PFSK-1 (cell line): ENCODE data around the gene OVCA2.

Experiments used
- FOXP2 ChIP-seq: optimal IDR thresholded peaks from 2 replicates; pipeline ENCODE3; 2011; ENCODE audit warnings: borderline replicate concordance, control low read depth, inconsistent platforms; ENCODE audit not compliant: insufficient read depth; ENCODE audit errors: extremely low read length, extremely low read depth
- POLR2AphosphoS5 ChIP-seq: IDR thresholded peaks from 2 replicates; pipeline ENCODE4 v1.6.1; 2012; ENCODE audit warnings: low read depth, mild to moderate bottlenecking, control low read depth, low read length, moderate library complexity
- SIN3A ChIP-seq: IDR thresholded peaks from 2 replicates; pipeline ENCODE4 v1.6.1; 2012; ENCODE audit warnings: mild to moderate bottlenecking, low read length, moderate library complexity, borderline replicate concordance; ENCODE audit not compliant: insufficient read depth
- TAF1 ChIP-seq: IDR thresholded peaks from 2 replicates; pipeline ENCODE4 v1.6.1; 2012; ENCODE audit warnings: low read length, control low read depth, borderline replicate concordance; ENCODE audit not compliant: insufficient read depth
- TF ChIP-seq, protein P1 (sequence below), 2 experiments: IDR thresholded peaks; 2 replicates each; pipeline versions ENCODE4 v1.6.1 to v1.8.0; 2011 to 2012; ENCODE audit warnings: low read depth in 2 of 2, low read length in 2 of 2, control low read depth in 1 of 2, inconsistent platforms in 1 of 2, mild to moderate bottlenecking in 1 of 2, moderate library complexity in 1 of 2; ENCODE audit not compliant: insufficient read depth in 1 of 2

Gene OVCA2

DNA sequence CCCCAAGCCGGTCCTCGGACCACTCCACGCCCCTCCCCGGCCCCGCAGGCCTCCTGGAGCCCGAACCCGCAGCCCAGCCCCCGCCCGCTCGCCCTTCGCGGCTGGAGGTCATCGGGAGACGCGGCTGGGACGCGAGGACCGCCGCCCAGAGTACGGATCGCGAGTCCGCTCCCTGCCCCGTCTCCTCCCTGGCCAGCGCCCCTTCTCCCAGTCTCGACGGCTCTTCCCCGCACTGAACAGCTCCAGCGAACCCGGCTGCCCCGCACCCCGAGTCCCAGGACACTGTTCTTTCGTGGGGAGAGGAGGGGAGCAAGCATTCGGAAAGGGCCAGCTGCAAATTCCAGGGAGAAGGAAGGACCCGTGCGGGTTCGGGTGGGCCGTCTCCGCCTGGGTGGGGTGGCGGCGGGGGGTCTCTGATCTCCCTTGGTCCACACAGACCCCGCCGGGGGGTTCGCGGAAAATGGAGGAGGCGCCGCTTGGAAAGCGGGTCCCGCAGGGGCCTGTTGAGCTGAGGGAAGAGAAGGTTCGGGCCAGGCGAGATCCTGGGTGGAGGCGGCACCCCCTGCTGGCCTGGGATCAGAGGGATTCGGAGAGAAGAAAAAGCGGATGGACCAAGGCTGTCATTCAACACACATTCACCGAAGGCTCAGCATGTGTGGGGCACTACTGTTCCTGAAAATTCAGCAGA is 16.1 kb upstream of the OVCA2 start:
- TF ChIP-seq, protein P1, sequence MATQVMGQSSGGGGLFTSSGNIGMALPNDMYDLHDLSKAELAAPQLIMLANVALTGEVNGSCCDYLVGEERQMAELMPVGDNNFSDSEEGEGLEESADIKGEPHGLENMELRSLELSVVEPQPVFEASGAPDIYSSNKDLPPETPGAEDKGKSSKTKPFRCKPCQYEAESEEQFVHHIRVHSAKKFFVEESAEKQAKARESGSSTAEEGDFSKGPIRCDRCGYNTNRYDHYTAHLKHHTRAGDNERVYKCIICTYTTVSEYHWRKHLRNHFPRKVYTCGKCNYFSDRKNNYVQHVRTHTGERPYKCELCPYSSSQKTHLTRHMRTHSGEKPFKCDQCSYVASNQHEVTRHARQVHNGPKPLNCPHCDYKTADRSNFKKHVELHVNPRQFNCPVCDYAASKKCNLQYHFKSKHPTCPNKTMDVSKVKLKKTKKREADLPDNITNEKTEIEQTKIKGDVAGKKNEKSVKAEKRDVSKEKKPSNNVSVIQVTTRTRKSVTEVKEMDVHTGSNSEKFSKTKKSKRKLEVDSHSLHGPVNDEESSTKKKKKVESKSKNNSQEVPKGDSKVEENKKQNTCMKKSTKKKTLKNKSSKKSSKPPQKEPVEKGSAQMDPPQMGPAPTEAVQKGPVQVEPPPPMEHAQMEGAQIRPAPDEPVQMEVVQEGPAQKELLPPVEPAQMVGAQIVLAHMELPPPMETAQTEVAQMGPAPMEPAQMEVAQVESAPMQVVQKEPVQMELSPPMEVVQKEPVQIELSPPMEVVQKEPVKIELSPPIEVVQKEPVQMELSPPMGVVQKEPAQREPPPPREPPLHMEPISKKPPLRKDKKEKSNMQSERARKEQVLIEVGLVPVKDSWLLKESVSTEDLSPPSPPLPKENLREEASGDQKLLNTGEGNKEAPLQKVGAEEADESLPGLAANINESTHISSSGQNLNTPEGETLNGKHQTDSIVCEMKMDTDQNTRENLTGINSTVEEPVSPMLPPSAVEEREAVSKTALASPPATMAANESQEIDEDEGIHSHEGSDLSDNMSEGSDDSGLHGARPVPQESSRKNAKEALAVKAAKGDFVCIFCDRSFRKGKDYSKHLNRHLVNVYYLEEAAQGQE (IDR thresholded peaks at IDR 0.05; ENCODE audit: insufficient read depth in 1 of 2, low read depth in 2 of 2, low read length in 2 of 2): no peak
- TF ChIP-seq POLR2AphosphoS5: no peak
- TF ChIP-seq TAF1: no peak
- no peak for TF ChIP-seq SIN3A
- TF ChIP-seq FOXP2: no peak

DNA sequence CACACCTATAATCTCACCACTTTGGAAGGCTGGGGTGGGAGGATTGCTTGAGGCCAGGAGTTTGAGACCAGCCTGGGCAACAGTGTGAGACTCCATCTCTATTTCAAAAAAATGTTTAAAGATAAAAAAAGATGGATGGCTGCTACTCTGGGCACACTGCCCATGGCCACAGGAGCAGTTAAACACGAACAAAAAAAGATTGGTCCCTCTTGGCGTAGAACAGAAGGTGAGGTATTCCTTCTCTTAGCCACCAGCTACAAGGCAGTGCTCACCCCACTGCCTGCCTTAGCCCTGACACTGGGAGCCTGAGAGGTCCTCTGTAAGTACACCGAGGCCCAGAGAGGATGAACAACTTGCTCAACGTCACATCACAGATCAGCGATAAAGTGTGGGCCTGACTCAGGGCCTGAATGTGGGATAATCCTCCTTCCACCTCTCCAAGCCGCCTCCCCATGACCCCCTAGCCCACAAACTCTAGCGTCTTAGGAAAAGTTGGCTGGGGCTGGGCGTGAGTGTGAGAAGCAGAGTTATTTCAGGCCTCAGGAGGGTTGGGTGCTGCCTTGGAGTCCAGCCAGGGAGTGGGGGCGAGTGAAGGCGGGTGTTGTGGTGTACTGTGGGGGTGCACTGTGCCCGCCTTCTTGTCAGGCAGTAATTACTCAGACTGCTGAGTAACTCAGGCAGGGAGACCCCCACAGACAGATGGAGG is 14.1 kb upstream of the OVCA2 start:
- TF ChIP-seq TAF1 (no peak), SIN3A (no peak), POLR2AphosphoS5 (no peak), FOXP2 (no peak)
- TF ChIP-seq, protein P1 (IDR thresholded peaks at IDR 0.05; ENCODE audit: insufficient read depth in 1 of 2, low read depth in 2 of 2, low read length in 2 of 2): no peak

DNA sequence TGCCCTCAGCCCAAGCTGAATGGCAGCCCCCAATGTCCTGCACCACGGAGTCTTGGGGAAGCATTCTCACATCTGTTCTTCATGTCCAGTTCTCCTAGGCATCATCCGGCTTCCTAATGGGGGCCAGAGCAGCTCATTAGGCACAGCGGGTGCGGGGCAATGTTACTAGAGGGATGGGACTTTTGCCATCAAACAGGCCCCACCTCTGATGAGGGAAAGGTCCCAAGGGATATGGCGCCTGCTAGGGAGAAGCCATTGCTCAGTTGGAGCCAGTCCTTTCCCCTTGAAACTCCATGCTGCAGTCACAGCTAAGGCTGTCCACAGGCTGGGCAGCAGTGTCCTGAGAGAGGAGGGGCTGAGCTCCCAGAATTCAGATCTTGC is 13.6 kb upstream of the OVCA2 start:
- TF ChIP-seq SIN3A: no peak
- no peak for TF ChIP-seq FOXP2
- TF ChIP-seq TAF1: no peak
- TF ChIP-seq POLR2AphosphoS5: no peak
- TF ChIP-seq, protein P1 (IDR thresholded peaks at IDR 0.05; ENCODE audit: insufficient read depth in 1 of 2, low read depth in 2 of 2, low read length in 2 of 2): no peak

DNA sequence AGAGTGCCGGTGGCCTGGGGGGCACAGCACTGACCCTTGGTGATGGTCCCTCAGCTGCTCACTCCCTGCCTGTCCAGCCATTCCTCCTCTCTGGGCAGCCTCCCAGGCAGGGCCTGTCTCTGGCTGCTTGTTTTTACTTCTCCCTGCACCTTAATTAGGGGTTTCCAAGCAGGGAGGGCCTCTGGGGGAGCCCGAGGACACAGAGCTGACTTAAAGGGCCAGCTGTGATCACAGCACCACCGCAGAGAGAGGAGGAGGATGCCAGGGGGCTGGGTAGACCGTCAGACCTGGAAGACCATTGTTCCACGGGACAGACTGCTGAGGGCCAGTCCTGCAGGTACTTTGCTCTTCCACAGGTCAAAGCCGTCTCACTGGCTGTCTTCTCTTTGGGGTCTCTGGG is 13.1 kb upstream of the OVCA2 start:
- TF ChIP-seq TAF1: no peak
- TF ChIP-seq, protein P1 (IDR thresholded peaks at IDR 0.05; ENCODE audit: insufficient read depth in 1 of 2, low read depth in 2 of 2, low read length in 2 of 2): no peak
- TF ChIP-seq SIN3A: no peak
- no peak for TF ChIP-seq POLR2AphosphoS5
- TF ChIP-seq FOXP2: no peak
